Stimulated activated CD8-positive, alpha-beta memory T cell treated with anti-CD3 and anti-CD28 coated beads, Interleukin-7, amount 100 ng/mL, for 4 hours (primary cell): ENCODE results near the gene EYS.

Experiments
- DNase-seq, 2 donors: peaks; one replicate each; pipeline ENCODE4 v3.0.0-alpha.2; 2020; ENCODE audit warnings: low read depth in 2 of 2

The EYS gene

DNA sequence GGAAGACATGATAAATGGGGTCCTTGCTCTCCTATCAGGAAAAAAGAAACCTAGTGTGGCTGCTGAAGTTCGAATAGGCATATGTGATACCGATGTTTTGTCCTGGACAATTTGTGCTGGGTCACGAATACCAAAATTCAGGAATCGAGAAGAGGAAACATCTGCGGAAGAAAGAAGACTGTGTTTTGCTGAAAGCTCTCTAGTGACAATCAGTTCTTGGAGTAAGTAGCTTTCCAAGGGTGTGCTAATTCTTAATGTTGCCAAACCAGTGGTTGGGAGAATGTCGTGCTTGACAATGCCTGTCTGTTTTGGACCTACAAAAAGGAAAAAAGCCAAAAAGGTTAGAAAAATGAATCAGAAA lies 1115.4 kb downstream of the EYS start:
- DNase-seq: no peak

DNA sequence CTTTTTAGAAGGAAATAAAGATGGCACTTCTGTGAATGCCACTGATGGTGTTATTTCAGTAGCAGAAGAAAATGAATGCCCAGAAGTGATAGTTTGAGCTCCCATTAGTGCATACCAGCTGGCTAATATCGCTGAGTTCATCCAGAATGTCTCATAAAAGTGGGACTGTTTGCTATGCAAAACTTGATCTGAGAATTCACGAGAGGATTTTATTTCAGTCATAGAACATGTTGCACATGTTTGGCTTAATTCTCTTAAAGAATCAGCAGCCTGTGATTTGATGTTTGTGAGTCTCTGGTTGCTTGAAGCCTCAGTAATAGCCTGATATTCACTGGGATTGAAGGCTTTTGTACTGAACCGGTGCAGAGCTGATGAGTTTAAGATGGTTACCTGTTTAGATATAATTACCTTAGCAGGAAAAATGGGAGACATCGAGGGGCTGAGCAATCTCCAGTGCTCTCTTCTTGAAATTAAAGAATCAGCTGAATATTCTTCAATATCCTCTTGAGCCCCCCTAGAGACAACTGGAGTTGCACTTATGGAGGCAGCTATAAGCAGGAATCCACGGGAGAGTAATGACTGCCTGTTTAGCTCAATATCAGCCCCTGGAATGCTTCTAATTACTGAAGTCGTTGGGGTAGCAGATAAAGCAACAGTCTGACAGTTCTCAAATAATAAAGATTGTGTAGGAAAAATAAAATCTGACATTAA lies 1115.9 kb downstream of the EYS start:
- no peak for DNase-seq

DNA sequence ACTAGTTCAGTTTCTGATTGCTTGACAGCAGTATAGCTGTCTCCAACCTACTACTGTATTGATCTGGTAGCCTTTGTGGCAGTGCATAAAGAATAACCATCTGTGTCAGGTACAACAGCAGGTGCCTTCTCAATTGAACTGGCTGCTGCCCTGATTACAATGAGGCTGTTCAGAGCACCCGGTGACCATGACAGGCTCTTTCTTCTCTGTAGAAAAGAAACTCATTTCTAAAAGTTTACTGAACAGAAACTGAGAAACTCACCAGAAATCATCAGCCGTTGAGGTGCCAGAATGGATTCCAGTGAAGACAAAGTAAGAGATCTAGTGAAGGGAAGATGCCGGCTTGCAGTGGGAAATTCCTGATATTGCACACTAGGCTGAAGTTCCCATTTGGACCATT lies 1117.1 kb downstream of the EYS start:
- no peak for DNase-seq

DNA sequence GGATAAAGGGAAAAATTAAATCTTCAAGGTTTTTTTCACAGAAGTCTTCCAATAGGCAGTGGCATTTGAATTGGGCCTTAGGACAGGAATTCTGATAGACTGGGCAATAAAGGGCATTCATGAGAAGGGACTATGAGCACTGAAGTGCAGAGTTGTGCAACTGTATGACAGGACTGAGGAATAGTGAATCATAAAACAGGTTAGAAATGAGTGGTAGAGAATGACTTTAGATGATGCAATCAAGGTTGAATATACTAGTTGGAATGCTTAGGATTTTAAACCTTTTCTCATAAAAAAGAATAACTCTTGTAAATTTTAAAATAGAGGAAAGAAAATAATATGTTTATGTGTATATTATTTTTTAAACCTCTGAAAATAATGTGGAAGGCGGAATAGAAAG lies 1126.7 kb downstream of the EYS start:
- DNase-seq: no peak

DNA sequence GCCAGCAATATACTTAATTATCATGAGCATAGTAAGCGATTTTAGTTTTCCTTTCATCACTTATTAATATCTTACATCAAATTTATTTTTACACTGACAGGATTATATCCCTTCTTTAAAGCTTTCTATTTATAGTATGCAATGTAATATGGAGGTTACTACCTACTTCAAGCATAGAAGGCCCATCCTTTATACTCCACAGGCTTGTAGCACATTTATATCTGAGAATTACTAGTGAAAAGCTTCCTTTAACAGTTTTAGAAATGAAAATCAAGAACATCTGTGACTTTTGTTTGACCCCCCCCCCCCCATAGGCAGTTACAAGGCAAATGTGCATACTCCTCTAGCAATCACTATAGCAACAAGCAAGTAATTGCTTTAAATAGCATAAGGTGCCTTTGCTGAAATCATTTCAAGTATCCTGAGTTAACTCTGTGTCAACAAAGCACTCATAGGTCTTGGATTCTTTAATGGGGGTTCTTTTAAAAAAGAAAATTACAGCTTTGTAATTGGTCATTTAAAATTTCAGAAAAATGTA lies 1153.7 kb downstream of the EYS start:
- no peak for DNase-seq

DNA sequence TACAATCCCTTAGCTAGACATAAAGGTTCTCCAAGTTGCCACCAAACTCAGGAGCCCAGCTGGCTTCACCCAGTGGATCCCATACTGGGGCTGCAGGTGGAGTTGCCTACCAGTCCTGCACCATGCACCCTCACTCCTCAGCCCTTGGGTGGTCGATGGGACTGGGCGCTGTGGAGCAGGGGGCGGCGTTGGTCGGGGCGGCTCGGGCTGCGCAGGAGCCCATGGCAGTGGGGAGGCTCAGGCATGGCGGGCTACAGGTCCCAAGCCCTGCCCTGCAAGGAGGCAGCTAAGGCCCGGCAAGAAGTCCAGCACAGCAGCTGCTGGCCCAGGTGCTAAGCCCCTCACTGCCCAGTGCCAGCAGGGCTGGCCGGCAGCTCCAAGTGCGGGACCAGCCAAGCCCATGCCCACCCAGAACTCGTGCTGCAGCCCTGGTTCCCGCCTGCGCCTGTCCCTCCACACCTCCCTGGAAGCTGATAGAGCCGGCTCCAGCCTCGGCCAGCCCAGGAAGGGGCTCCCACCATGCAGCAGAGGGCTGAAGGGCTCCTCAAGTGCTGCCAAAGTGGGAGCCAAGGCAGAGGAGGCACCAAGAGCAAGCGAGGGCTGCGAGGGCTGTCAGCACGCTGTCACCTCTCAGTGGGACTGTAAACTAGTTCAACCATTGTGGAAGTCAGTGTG lies 1159.3 kb downstream of the EYS start:
- DNase-seq: no peak

DNA sequence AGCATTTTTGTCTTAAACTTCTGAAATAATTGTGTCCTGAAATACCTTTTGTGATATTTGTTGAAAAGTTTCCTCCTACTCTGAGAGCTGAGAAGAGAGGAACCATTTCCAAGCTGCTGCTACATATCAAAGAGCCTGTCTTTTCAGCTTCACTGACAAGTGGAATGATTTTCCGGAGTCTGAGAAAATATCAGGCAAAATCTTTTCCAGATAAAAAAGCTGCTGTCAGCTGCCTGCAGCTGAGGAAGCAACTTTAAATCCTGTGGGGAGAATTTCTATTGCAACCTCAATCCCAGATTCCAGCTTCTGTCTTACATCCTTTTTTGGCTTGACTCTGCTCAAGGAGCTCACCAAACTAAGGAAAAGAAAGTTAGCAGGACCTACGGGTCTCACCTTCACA lies 1167.1 kb downstream of the EYS start:
- DNase-seq: no peak

DNA sequence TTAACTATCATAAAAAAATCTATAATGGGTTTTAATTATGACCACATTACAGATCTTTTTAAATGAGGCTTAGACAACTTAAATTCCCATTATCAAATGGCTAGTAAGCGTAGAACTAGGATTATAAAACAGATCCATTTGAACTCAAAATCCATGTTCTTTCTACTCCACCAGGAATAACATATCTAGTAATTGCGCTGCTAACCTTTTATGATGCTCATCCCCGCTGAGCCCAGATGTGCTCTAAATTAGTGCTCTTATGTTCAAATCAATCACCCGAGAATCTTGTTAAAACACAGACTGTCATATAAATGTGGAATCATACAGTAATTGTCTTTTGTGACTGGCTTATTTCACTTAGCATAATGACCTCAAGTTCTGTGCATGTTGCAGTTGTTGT lies 1168.3 kb downstream of the EYS start:
- DNase-seq: no peak

DNA sequence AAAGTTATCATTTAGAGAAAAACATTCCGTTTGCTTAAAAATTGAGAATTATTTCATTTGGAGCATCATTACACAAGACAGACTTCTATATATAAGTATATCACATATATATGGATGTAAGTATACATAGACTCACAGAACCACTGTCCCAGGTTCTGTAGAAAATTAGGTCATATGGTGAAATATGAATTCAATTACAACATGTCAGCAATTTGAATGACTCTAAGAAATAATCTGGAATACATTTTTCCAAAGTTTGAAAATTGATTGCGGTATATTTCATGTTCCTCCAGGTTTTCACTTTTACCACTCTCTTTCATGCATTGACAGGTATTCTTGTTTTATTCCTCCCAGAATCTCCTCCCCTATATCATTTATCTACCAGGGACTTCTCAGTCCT lies 1179.1 kb downstream of the EYS start:
- no peak for DNase-seq

DNA sequence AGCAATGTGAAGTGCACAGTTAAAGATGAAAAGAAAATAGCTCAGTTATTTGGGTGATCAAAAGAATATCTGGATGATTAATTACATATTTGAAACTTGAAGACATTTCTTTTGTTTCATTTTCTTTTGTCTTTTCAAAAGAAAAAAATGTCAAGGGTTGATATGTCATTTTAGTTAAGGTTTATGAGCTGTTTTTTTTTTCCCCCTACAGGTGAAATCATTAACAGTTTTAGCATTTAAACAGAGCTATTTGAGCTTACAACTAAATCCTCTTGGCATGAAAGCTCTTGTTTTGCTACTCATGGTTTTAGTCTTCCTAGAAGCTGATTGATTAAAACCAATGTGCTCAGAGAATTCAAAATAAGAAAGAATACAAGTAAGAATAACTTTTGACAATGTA lies 1184.2 kb downstream of the EYS start:
- no peak for DNase-seq

DNA sequence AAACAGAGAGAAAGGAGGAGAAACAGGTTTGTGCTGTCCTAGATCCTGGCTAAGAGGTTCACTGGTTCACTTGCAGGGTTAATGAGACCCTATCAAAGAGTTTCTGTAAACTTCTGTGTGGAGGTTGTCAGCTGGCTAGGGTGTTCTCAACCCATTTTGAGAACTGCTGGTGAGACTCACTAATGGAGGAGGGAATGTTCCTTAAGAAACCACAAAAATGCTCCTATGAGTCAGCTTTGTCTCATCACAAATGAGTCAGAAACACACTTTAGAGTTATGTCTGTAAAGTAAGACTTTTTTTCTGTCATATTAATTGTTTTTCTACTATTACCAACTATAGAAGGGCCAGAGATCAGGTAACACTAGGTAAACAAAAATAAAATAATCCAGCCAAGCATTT lies 1187.0 kb downstream of the EYS start:
- DNase-seq: no peak

DNA sequence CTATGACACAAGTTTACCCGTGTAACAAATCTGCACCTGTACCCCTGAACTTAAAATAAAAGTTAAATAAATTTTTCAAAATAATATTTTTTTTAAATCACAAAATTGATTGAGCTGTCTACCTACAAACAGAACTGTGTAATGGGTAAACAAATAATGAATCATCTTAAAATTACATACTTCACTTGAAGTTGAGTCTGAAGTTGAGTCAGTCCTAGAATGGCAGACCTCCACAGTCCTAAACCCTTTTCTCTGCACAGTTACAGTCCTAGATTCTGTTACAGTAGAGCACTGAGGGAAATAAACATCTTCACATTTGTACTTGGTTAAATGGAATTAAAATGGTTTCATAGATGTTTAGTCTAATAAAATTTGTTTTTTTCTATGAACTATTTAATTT lies 1190.6 kb downstream of the EYS start:
- DNase-seq: no peak

DNA sequence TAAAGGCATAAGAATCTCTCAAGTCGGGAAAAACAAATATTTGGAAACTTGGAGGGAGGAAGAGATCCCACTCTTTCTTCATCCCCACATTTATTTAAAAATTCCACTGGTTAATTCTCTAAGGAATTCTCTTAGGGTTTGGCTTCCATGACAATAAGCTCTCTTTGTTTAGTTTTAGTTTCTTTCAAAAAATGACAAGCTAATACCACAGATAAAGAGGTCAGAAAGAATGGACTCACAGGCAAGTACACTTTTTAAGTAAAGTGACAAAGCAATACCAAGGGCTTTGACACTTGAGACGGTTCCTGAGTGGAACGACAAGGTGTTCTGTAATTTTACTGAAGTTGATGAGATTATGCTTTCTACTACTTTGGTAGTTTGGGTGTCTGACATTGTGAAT lies 1199.4 kb downstream of the EYS start:
- DNase-seq: no peak

DNA sequence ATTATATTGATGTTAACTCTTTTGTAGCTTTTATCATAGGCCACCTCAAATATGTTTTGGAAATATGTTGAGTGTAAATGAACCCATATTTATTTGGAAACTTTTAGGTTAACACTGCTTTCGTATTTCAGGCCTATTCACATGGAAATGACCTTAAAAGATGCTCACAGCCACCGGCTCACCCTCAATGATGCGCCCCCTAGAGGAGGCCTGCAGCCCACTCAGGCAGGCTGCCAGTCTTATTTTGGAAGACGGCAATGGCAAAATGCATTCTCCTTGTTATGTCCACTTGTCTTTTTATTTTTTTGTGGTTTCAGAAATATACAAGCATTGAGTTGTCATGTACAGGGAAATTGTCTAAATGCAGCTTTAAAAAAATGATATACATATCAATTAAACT lies 1201.7 kb downstream of the EYS start:
- no peak for DNase-seq

DNA sequence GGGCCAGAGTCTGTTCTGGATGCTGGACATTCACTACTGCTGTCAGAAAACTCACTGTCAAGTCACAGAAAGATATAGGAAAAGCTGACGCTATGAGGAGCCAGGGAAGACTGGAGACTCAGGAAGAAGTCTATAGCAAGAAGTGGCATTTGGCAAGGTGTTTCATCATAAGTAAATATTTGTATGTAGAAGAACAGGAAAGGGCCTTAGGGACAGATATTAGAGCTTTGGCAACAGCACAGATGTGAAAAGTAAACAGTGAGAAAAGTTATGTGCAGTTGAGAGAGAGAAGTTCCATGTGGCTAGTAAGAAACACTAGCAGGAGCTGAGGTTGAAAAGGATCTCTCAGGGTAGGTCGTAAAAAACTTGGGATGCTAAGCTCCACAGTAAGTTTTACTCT lies 1202.5 kb downstream of the EYS start:
- no peak for DNase-seq

DNA sequence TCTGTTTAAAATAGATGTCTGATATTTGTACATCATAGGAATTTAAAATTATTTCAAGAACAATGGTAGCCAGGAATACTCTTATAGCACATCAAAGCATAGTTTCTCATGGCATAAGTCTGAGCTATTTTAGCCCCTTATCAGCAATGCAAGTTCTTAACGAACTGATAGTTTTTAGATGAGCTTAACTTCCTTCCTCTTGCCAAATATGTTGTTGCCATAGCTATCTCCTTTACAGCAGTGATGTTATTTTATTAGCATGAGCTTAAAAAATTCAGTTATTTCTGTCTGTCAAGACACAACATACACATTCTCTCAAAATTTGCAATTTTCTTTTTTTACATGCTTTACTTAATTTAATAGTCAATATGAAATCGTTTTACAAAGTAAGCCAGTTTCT lies 1204.2 kb downstream of the EYS start:
- no peak for DNase-seq

DNA sequence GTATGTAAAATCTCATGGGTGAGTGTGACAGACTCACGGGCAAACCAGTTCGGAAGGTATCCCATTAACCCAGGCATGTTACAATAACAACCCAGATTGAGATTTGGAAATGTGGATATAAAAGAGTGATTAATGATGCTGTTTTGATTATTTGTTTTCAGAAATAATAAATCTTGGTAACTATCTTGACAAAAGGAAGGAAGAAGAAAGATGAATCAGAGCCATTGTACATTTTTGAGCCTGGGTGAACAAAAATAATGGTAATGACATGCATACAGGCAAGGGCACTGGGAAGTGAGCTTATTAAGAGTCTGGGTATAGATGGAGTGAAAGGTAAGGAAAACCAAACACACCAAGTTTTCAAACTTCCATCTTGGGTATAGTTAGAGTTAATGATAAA lies 1209.4 kb downstream of the EYS start:
- DNase-seq: no peak

DNA sequence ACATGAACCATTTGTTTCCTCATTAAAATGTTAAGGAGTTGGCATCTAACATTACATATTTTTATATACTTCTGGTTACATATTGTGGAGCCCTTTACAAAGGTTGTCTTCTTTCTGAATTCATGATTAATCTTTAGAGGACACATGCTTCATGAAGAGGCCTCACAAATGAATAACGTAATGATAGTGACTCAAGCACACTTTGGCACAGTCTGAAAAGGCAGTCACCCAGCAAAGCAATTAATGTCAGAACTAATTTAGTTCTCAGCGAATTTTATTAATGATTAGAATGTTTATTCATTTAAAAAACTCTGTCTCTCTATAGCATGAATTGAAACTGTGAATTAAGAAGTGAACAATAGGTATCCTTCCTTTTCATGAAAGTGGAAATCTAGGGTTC lies 1217.3 kb downstream of the EYS start:
- DNase-seq: no peak

DNA sequence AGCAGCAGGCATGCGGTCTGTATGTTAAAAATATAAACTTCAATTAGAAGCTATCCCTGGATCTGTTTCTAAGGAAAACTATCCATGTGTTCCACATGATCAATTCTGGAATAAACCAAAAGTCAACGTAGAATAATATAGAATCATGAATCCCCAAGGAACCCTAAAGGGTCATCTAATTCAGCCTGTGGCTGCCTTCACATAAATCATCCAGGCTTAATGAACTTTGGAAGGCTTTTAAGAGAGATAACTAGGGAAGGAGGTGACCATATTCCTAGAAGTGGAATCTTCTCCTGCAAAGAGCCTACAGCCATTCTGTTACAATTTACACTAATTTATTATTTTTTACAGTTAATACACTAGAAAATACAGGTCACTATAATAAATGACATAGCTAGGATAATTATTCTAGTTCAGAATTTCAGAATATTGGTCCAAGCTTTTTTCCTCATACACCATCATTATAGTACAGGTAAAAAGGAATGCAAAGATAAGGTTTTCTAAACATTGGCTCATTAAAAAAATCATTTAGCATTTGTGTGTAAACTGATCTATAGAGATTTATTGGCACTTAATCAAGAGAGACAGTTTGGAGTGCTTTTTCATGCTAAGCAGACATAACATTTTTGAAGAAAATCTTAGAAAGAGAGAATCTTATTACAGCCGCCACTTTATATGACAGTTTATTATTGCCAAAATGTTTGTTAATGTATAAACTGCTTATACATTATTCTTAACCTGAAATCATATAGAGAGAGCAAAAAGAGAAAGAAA lies 1220.3 kb downstream of the EYS start:
- DNase-seq: no peak

DNA sequence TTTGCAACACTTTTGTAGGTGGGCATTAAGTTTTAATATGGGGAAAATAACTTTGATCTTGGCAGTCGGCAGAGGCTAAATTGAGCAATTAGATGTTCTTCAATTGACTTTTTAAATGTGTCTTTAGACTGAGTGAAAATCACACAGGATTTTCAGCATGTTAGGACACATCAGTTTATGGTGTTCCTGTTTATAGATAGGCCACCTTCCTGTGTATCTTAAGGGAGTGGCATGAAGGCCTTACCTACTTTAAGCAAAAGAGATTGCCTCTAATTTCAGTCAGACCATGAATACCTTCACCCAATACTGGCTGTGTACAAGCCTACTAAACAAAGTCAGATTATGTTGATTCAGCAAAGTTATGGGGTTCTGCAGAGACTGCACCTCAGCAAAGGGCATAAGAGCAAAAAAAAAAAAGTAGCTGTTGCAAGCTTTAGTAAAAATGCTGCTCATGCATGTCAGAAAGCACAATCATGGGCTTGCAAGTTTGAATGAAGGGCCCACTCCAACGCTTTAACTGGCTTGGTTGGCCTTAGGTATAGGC lies 1223.0 kb downstream of the EYS start:
- DNase-seq: no peak

DNA sequence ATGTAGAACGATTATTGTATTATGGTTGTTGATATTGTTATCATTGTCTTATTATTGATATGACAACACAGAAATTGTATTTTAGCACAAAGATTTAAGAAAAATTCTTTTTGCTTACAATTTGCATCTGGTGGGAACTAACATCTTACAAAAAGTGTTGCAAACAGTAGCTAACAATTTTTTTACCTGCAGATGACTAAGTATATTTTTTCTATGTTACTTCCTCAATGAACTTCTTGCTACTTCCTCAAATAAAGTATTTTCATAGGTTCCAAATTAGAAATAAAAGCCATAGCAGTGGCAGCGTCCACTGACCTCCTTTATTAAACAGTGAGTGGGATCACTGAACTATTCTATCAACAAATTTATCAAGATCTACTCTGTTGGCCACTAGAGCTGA lies 1224.4 kb downstream of the EYS start:
- DNase-seq: no peak

DNA sequence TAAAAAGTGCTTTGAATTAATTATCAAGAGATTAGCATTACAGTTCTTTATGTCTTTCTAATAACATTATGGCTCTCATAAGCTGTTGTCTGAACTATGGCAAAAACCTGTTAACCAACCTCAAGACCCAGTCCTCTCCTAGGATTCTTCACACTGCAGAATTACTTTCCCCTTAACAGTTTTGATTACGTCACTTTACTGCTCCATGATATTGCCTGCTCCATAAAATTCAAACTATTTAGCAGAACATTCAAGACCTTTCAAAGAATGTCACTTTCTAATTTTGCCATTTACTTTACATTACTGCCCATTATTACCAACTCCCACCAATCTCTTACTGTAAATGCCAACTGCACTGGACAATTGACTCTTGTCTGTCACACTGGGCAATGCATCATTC lies 1227.9 kb downstream of the EYS start:
- DNase-seq: no peak

DNA sequence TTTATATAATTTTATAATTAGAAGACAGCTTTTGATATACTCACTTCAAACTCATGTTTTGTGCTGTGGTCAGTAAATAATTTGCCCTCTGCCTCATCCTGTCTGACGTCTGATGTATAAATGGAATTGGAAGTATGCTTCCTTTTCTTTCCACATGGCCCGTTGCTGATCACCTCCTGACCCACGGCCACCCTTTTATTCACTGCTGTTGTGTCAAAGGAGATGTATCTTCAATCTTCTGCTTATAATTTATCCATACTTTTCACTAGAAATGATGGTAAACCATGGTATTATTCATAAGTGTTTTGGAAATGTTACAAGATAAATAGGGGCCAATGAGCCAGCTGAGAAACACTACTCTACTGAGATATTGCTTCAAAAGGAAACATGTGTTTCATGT lies 1229.6 kb downstream of the EYS start:
- DNase-seq: no peak
